GM18511 (cell line): ENCODE results near the gene DIS3.
"Not testable (repeated sequence)": the region's sequence is repeated elsewhere in the genome, so short reads cannot be mapped to it uniquely, and the experiment has no call there.

ENCODE experiments used
- ATAC-seq: cut with Tn5 transposase; IDR thresholded peaks from one replicate; pipeline ENCODE4 v1.9.1; 2021; ENCODE audit warnings: mild to moderate bottlenecking, moderate library complexity; ENCODE audit not compliant: unreplicated experiment

DIS3 gene, protein sequence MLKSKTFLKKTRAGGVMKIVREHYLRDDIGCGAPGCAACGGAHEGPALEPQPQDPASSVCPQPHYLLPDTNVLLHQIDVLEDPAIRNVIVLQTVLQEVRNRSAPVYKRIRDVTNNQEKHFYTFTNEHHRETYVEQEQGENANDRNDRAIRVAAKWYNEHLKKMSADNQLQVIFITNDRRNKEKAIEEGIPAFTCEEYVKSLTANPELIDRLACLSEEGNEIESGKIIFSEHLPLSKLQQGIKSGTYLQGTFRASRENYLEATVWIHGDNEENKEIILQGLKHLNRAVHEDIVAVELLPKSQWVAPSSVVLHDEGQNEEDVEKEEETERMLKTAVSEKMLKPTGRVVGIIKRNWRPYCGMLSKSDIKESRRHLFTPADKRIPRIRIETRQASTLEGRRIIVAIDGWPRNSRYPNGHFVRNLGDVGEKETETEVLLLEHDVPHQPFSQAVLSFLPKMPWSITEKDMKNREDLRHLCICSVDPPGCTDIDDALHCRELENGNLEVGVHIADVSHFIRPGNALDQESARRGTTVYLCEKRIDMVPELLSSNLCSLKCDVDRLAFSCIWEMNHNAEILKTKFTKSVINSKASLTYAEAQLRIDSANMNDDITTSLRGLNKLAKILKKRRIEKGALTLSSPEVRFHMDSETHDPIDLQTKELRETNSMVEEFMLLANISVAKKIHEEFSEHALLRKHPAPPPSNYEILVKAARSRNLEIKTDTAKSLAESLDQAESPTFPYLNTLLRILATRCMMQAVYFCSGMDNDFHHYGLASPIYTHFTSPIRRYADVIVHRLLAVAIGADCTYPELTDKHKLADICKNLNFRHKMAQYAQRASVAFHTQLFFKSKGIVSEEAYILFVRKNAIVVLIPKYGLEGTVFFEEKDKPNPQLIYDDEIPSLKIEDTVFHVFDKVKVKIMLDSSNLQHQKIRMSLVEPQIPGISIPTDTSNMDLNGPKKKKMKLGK

DNA sequence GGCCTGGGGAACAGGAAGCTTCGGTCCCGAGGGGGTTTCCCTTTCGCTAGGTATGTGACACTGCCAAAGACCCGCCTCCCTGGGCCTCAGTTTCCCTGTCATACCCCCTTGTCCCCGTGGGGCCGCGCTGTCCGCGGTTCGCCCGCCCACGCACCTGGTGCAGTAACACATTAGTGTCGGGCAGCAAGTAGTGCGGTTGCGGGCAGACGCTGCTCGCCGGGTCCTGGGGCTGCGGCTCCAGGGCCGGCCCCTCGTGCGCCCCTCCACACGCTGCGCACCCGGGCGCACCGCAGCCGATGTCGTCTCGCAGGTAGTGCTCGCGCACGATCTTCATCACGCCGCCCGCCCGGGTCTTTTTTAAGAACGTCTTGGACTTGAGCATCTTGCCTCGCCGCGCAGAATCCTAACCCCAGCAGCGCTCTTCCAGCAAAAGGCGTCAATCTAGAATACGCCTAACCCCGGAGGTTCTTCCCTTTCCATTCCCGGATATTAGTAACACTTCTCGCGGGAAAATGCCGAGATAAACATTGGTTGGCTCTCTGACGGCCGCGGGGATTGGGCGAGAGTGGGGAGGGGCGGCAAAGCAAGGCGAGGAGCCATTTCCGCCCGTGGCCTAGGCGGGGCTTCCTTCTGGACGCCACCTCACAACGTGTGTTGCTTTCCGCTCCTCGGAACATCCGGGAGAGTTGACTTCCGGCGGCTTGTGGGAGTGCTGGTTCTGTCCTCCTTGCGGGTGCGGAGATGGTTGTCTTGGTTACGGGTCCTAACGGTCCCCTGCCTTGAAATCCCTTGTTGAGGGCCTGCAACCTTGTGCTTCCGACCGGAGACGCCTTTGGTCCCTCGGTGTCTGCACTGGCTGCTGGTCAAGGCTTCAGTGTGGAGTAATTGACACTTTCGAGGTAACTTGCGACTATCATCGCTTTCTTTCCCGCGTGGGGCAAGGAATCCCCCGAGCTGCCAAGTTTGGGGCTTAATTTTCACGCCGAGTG is at the start of gene DIS3, which contains the start of gene PIBF1:
Gene DIS3, minus strand, starts transcription at position 450 of the 989 bp plus-strand sequence. Its CDS starts 68 bp downstream, at position 382.
Gene PIBF1, plus strand, starts transcription at position 683 of the 989 bp plus-strand sequence. CDS start 1,337 bp downstream, outside the sequence.
- ATAC-seq: peak; percentile 96

GRCh38 chr13:72823724-72824123 is 42.0 kb upstream of the DIS3 start:
- no peak for ATAC-seq

DNA sequence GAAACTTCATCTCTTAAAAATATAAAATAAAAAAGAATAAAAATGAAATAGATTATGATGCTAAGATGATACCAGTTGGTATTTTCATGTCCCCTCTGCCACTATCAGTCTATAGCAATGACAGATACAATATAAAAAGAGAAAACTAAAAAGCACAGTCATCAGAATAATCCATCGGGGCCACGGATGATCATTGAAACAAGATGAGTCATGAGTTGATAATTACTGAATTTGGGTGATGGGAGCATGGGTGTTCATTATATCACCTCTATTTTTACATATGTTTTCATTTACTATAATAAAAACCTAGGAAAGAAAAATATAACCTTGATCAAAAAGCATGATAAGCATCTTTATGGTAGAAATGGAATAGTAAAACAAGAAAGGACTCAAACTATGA is 41.4 kb upstream of the DIS3 start:
- ATAC-seq: no peak

GRCh38 chr13:72820898-72821279 is 39.2 kb upstream of the DIS3 start:
- no peak for ATAC-seq

DNA sequence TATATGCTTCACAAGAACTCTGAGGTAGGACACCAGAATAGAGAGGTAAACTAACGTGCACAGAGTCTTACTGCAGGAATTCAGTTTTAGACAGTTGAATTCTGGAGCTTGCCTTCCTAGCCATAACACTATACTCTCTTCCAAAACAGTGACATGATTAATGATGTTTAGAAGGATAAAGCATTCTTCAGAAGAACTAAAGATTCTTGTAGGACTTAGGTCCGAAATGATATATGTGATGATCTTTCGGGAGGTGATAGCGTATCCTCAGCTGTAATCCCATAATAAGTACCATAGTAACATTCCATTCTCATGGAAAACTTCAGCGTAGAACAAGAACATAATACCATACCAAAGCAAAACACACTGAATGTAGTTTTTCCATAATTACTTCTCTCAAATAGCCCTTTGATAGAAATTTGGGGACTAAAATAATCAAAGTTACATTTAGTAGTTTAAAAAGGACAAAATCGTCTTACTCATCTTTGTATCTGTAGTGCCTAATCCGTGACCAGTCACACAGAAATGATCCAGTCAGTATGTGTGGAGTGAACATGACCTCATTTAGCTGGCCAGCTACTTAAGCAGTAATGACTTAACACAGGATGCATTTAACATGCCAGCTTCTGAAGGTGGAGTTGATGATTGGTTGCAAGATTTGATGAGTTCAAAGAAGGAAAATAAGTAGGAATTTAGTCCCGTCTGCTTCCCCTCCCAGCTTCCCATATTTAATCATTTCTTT is 38.6 kb upstream of the DIS3 start:
- ATAC-seq: no peak

- ATAC-seq: no peak
Measured at GRCh38 chr13:72808917-72809500, 27.3 kb upstream of the DIS3 start.

DNA sequence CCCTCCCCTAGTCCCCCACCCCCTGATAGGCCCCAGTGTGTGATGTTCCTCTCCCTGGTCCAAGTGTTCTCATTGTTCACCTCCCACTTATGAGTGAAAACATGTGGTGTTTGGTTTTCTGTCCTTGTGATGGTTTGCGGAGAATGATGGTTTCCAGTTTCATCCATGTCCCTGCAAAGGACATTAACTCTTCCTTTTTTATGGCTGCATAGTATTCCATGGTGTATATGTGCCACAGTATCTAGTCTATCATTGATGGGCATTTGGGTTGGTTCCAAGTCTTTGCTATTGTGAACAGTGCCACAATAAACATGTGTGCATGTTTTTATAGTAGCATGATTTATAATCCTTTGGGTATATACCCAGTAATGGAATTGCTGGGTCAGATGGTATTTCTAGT is 24.8 kb upstream of the DIS3 start:
- ATAC-seq: not testable (repeated sequence)

DNA sequence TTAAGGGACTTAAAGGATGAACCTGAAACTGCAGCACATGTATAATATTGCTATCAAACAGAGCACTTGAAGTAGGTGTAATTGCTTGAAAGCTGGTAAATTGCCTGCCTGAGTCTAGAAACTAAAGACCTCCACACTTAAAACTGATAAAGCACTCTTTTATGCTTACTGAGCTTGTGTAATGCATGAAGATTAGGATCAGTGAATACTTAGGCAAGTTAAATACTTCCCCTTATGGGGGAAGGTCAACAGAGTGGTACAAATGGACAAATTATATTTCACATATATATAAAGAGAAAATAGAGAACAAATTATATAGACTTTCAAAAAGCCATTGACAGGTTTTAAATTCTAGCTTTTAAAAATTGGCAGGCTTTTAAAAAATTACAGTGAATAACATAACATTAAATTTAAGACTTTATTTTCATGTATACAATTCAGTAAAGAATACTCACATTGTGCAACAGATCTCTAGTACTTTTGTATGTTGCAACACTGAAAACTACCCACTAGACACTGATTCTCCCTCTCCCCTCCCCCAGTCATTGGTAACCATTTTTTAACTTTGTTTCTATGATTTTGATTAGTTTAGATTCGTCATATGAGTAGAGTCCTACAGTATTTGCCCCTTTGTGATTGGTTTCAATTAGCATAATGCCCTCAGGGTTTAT is 24.1 kb upstream of the DIS3 start:
- no peak for ATAC-seq

- ATAC-seq: no peak
Measured at GRCh38 chr13:72804301-72804700, 22.6 kb upstream of the DIS3 start.

DNA sequence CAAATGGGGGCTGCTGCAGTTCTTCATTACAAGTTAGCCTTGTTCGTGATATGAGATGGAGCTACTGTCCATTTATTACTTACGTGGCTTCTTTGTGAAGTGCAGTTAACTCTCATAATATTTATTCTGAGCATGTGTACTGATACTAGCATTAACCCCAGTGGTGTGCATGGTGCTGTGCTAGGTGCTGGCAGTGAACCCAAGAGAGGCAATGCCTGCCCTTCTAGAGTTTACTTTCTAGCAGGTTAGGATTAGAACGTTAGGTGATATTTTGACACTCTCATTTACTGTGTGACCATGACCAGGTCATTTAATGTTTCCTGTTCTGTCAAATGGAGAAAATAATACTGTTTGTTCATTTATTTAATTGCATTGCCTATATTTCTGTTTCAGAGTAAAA is 17.1 kb upstream of the DIS3 start:
- no peak for ATAC-seq

GRCh38 chr13:72792640-72793039 is 10.9 kb upstream of the DIS3 start:
- ATAC-seq: no peak

- no peak for ATAC-seq
Measured at GRCh38 chr13:72788831-72789230, 7.1 kb upstream of the DIS3 start.

GRCh38 chr13:72784679-72785078 is 3.0 kb upstream of the DIS3 start:
- ATAC-seq: not testable (repeated sequence)

- ATAC-seq: no peak
Measured at GRCh38 chr13:72782717-72783116, 1.0 kb upstream of the DIS3 start.

DNA sequence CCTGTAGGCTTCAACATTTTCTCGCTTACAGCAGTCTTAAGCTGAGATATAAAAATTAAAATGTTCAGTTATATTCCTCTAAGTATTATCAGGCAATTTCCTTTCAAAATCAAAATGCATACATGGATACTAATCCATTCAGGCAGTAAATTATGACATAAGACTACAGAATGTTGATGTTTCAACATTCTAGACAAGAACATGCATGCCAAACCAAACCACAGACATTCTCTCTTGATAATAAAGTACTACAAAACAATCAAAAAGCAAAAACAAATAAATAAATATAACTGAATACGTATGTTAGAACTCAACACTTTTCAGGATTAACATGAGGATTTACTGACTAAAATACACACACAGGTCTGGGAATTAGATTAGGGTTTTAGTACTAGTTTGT is 7.7 kb downstream of the DIS3 start:
- ATAC-seq: no peak

DNA sequence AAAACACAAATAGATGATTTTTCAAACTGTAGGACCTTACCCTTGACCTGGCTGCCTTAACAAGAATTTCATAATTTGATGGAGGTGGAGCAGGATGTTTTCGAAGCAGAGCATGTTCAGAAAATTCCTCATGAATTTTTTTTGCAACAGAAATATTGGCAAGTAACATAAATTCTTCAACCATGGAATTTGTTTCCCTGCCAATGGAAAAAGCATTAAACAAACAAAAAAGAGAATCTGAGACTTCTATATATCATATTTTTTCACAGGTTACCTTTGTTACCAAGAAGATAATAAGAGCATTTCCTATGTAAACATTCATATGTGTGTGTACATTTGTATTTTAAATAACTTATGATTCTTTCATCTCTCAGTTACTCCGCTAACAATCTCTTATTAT is 18.3 kb downstream of the DIS3 start:
- ATAC-seq: no peak

GRCh38 chr13:72760189-72760588 is 21.5 kb downstream of the DIS3 start:
- no peak for ATAC-seq

- no peak for ATAC-seq
Measured at GRCh38 chr13:72757792-72758535, 23.7 kb downstream of the DIS3 start.
